Activated CD4-positive, alpha-beta T cell treated with anti-CD3 and anti-CD28 coated beads, Interleukin-2, Interleukin-6, amounts not matched to agents 100 ng/mL and 50 ng/mL, durations not matched to agents 16 hours and 8 hours (primary cell): ENCODE results near the gene CCDC146.
A peak's percentile ranks its signal among the peaks of the same experiment; 100 is the strongest.
"Not testable (repeated sequence)": the region's sequence is repeated elsewhere in the genome, so short reads cannot be mapped to it uniquely, and the experiment has no call there.

Source experiments
- DNase-seq: peaks from one replicate; pipeline ENCODE4 v3.0.0-alpha.2; 2020

The CCDC146 gene

GRCh38 chr7:77306231-77307067 is 184.0 kb downstream of the CCDC146 start:
- no peak for DNase-seq

- no peak for DNase-seq
These were observed 186.4 kb downstream of the CCDC146 start for GRCh38 chr7:77308792-77309191.

- no peak for DNase-seq
These were observed 187.4 kb downstream of the CCDC146 start for GRCh38 chr7:77309714-77310220.

- no peak for DNase-seq
These were observed 188.6 kb downstream of the CCDC146 start for GRCh38 chr7:77310982-77311381.

GRCh38 chr7:77313085-77313484 is 190.7 kb downstream of the CCDC146 start:
- no peak for DNase-seq

GRCh38 chr7:77313876-77314480 is 191.6 kb downstream of the CCDC146 start:
- no peak for DNase-seq

- no peak for DNase-seq
These were observed 192.8 kb downstream of the CCDC146 start for GRCh38 chr7:77315182-77315591.

GRCh38 chr7:77316219-77316978 is 194.0 kb downstream of the CCDC146 start:
- no peak for DNase-seq

- no peak for DNase-seq
These were observed 195.6 kb downstream of the CCDC146 start for GRCh38 chr7:77318019-77318418.

GRCh38 chr7:77320137-77320536 is 197.7 kb downstream of the CCDC146 start:
- DNase-seq = no peak

- no peak for DNase-seq
These were observed 198.3 kb downstream of the CCDC146 start for GRCh38 chr7:77320714-77321113.

DNA sequence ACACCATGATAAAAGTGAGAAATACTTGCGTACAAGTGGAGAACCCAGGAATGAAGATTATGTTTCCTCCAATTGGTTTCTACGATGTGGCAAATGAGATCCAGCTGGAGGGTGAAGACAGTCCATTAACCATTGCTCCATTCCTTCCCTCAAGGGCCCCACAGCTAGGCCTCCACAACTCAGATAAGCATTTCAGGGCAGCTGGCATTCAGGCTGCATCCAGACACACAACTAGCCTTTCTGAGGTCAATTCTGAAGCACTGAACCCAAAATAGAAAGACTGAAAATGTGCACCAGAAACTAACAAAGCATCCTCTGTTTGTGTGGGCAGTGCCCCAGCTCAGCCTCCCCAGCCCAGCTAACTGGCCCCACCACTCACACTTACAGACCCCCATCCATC is 198.9 kb downstream of the CCDC146 start:
- DNase-seq = no peak

GRCh38 chr7:77326131-77326530 is 203.7 kb downstream of the CCDC146 start:
- DNase-seq = peak; percentile 33

GRCh38 chr7:77327067-77327931 is 204.9 kb downstream of the CCDC146 start:
- no peak for DNase-seq

DNA sequence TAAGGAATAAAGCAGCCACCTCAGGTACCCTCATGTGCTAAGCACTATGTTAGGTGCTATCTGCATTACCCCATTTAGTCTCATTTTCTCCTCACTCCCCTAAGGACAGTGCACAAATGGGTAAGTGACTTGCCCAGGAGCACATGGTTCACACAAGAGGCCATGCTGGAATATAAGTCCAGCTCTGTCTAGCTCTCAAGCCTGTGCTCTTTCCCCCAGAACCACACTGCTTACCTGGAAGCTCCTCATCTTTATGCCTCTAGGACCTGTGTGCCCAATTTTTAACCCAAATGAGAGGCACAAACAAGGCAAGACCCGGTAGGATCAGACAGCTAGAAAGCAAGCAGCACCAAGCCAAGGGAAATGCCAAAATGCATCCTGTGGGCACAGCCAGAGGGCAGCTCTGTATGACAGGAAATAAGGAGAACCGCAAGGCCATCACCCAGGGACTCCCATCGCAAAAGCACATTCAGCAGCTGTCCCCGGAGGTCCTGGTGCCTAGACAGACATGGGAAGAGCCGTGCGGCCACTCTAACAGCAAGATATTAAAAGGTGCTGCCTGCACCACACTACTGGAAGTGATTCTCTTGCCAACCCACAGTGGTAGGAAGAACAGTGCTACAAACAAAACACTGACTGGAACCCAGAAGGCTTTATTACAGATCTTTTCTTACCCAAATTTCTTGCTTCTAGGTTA is 205.7 kb downstream of the CCDC146 start:
- peak; percentile 46 for DNase-seq

DNA sequence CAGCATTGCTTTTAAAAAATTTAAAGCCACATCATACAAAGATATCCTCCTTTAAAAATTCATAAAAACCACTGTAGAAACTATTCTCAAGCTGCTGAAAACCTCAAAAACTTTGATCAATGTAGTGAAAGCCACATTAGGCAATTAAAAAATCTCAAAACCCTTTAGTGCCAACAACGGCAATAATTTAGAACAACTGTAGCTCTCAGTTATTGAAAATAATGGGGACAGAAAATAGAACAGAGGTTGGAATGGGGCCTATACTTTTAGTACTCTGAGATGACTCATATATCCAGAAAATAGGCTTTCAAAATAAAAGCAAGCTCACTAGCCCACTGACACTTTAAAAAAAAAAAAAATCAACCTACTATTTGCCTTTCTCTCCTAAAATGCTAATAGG is 206.3 kb downstream of the CCDC146 start:
- no peak for DNase-seq

DNA sequence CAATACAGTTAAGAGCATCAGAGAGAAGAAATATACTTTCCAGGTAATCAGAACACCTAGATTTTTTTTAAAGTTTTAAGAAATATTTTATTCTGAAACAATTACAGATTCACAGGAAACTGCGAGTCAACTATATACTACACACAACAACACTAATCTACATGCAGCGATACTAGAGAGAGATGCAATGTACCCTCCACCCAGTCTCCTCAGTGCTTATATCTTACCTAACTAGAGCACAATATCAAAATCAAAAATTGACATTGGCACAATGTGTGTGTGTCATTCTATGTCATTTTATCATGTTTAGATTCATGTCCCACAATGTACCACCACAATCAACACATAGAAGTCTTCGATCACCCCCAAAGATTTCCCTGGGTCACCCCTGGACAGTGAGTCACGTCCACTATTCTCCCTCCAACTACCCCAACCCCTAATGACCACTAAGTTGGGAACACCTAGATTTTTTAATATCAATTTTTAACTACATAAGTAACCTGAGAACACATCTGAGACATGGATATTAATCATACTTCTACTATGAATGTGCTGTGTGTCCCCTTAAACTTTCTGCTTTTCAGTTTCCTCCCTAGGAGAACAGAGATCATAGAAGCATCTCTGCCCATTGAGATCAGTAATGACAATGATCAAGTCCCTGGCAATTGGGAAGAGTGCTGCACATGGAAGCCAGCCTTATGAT is 207.2 kb downstream of the CCDC146 start:
- peak; percentile 33 for DNase-seq

DNA sequence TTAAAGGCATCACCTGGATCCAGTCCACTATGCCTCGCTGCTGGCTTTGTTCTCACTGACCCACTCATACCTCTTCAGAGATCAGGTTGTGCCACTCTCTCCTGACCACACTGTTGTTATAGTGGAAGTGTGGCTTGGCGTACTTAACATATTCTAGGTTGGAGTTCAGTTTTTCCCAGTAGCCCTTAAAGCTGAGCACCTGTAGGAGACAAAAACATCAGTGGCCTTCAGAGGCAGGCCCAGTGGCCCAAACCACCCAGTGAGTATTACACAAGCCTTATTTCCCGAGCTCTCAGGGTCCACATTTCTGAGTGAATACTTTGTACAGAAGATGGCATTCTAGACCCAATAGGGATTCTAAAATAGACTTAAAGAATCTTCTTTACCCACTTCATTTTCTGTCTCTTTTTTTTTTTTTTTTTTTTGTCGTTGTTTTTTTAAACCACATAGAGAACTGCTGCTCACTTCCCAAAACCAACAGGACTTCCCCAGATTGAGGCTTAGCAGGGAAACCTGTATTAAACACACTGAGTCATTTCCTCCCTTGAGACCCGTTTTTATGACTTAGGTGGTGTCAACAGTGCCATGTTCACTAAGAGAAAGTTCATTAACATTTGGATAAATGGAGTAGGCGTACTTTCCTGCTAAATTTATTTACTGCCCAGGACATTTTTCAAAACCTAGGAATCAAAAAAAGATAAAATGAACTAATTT is 207.9 kb downstream of the CCDC146 start:
- DNase-seq = peak; percentile 73

- DNase-seq = peak; percentile 86
These were observed 209.7 kb downstream of the CCDC146 start for GRCh38 chr7:77331938-77332695.

DNA sequence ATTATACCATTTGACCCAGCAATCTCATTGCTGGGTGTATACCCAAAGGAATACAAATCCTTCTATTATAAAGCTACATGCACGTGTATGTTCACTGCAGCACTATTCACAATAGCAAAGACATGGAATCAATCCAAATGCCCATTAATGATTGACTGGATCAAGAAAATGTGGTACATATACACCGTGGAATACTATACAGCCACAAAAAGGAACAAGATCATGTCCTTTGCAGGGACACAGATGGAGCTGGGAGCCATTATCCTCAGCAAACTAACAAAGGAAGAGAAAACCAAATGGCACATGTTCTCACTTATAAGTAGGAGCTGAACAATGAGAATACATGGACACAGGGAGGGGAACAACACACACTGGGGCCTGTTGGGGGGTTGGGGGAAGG is 211.6 kb downstream of the CCDC146 start:
- DNase-seq = not testable (repeated sequence)
